HepG2 (cell line): ENCODE results near the gene CSNK2A1. TPM values are rescaled to one million over a fixed set of nuclear protein-coding genes. Genes with fewer than 3 reads are reported as not detected.

Source experiments
- ATF1 ChIP-seq: IDR thresholded peaks from 2 replicates; pipeline ENCODE4 v1.6.1; 2016; ENCODE audit warnings: mild to moderate bottlenecking, control low read depth
- ATM ChIP-seq: fragments of 450-650 bp; IDR thresholded peaks from 2 replicates; pipeline ENCODE4 v1.7.1; 2017; ENCODE audit warnings: mild to moderate bottlenecking, borderline replicate concordance
- ATRX ChIP-seq: sonication (generic); formaldehyde crosslinking; IDR thresholded peaks from 2 replicates; pipeline ENCODE4 v1.4.0; 2020; ENCODE audit warnings: missing genetic modification reagents, borderline replicate concordance
- CC2D1A ChIP-seq: sonication (generic); formaldehyde crosslinking; IDR thresholded peaks from 2 replicates; pipeline ENCODE4 v1.8.1; 2023; ENCODE audit warnings: mild to moderate bottlenecking, missing genetic modification reagents
- DNMT1 ChIP-seq: sonication (generic); formaldehyde crosslinking; IDR thresholded peaks from 2 replicates; pipeline ENCODE4 v1.5.1; 2020; ENCODE audit warnings: mild to moderate bottlenecking, missing genetic modification reagents
- FOXK2 ChIP-seq: fragments of 450-650 bp; IDR thresholded peaks from 2 replicates; pipeline ENCODE4 v1.6.1; 2016
- HCFC1 ChIP-seq: fragments of 150-350 bp; IDR thresholded peaks from 2 replicates; pipeline ENCODE4 v1.6.1; 2014; ENCODE audit warnings: low read depth, low read length
- HDAC1 ChIP-seq: sonication (generic); formaldehyde crosslinking; IDR thresholded peaks from 2 replicates; pipeline ENCODE4 v1.5.1; 2020; ENCODE audit warnings: mild to moderate bottlenecking, missing genetic modification reagents
- HHEX ChIP-seq: IDR thresholded peaks from 2 replicates; pipeline ENCODE4 v1.6.1; 2016; ENCODE audit warnings: control low read depth
- KAT7 ChIP-seq: IDR thresholded peaks from 2 replicates; pipeline ENCODE4 v1.6.1; 2018; ENCODE audit warnings: borderline replicate concordance, missing compliant biosample characterization
- MAX ChIP-seq: IDR thresholded peaks from 2 replicates; pipeline ENCODE4 v1.6.1; 2012; ENCODE audit warnings: inconsistent platforms
- NRL ChIP-seq: sonication (generic); formaldehyde crosslinking; IDR thresholded peaks from 2 replicates; pipeline ENCODE4 v1.5.0; 2020; ENCODE audit warnings: missing genetic modification reagents, mild to moderate bottlenecking, moderate library complexity, borderline replicate concordance
- PLRG1 ChIP-seq: fragments of 450-650 bp; conservative IDR thresholded peaks from 2 replicates; pipeline ENCODE4 v1.6.1; 2016
- RBFOX2 ChIP-seq: fragments of 200-400 bp; formaldehyde crosslinking; IDR thresholded peaks from 2 replicates; pipeline ENCODE4 v1.6.1; 2017; ENCODE audit warnings: low read depth, mild to moderate bottlenecking, low read length
- RCOR2 ChIP-seq: IDR thresholded peaks from 2 replicates; pipeline ENCODE4 v1.6.1; 2016; ENCODE audit warnings: missing biosample characterization, missing genetic modification reagents
- RFXAP ChIP-seq: sonication (generic); formaldehyde crosslinking; IDR thresholded peaks from 2 replicates; pipeline ENCODE4 v1.4.0; 2020; ENCODE audit warnings: missing genetic modification reagents, borderline replicate concordance
- SMARCE1 ChIP-seq: fragments of 450-650 bp; IDR thresholded peaks from 2 replicates; pipeline ENCODE4 v1.6.1; 2017; ENCODE audit warnings: borderline replicate concordance
- SNRNP70 ChIP-seq: fragments of 200-400 bp; formaldehyde crosslinking; IDR thresholded peaks from 2 replicates; pipeline ENCODE4 v1.6.1; 2017; ENCODE audit warnings: mild to moderate bottlenecking, low read depth, low read length, moderate library complexity
- SRF ChIP-seq: IDR thresholded peaks from 2 replicates; pipeline ENCODE4 v1.6.1; 2011; ENCODE audit warnings: mild to moderate bottlenecking, low read depth, low read length, moderate library complexity
- YEATS4 ChIP-seq: sonication (generic); formaldehyde crosslinking; IDR thresholded peaks from 2 replicates; pipeline ENCODE4 v1.4.0; 2020; ENCODE audit warnings: missing genetic modification reagents, borderline replicate concordance
- ZBTB49 ChIP-seq: sonication (generic); formaldehyde crosslinking; IDR thresholded peaks from 2 replicates; pipeline ENCODE4 v1.4.0; 2020; ENCODE audit warnings: missing genetic modification reagents, borderline replicate concordance
- ZFP36L2 ChIP-seq: sonication (generic); formaldehyde crosslinking; IDR thresholded peaks from 2 replicates; pipeline ENCODE4 v1.4.0; 2020; ENCODE audit warnings: missing genetic modification reagents
- ZNF124 ChIP-seq: sonication (generic); formaldehyde crosslinking; IDR thresholded peaks from 2 replicates; pipeline ENCODE4 v1.4.0; 2020; ENCODE audit warnings: missing genetic modification reagents
- ZNF331 ChIP-seq: sonication (generic); formaldehyde crosslinking; IDR thresholded peaks from 2 replicates; pipeline ENCODE4 v1.4.0; 2020; ENCODE audit warnings: missing genetic modification reagents
- ZNF333 ChIP-seq: sonication (generic); formaldehyde crosslinking; IDR thresholded peaks from 2 replicates; pipeline ENCODE4 v1.4.0; 2020; ENCODE audit warnings: mild to moderate bottlenecking, missing genetic modification reagents, borderline replicate concordance
- ZNF335 ChIP-seq: sonication (generic); formaldehyde crosslinking; IDR thresholded peaks from 2 replicates; pipeline ENCODE4 v1.4.0; 2020; ENCODE audit warnings: missing genetic modification reagents
- ZNF709 ChIP-seq: sonication (generic); formaldehyde crosslinking; IDR thresholded peaks from 2 replicates; pipeline ENCODE4 v1.5.0; 2020; ENCODE audit warnings: mild to moderate bottlenecking, missing genetic modification reagents
- ZSCAN20 ChIP-seq: sonication (generic); formaldehyde crosslinking; IDR thresholded peaks from 2 replicates; pipeline ENCODE4 v1.4.0; 2020; ENCODE audit warnings: missing genetic modification reagents, mild to moderate bottlenecking, borderline replicate concordance
- polyA plus RNA-seq, 8 experiments: library from polyadenylated mRNA; depleted of rRNA in 3 of 8; stranded (reverse) in 7 of 8; unstranded in 1 of 8; fragments of >200 nt; fragmentation: Illumina TruSeq in 4 of 8; extraction: Trizol in 4 of 8; gene quantifications; 2 replicates each; pipeline versions ENCODE4 v1.2.1 to v1.2.3, GENCODE V29; 2011 to 2016; ENCODE audit warnings: low read depth in 4 of 8, missing spikeins in 1 of 8, mixed read lengths in 1 of 8; ENCODE audit not compliant: insufficient read depth in 1 of 8
- total RNA-seq, 5 experiments: library from RNA; depleted of rRNA; stranded (reverse); fragments of >200 nt; fragmentation: Illumina TruSeq; extraction: Trizol; gene quantifications; 2 replicates each; pipeline ENCODE4 v1.2.3, GENCODE V29; 2016; ENCODE audit warnings: low read depth in 1 of 5
- TF ChIP-seq, protein P1 (sequence below): sonication (generic); formaldehyde crosslinking; IDR thresholded peaks from 2 replicates; pipeline ENCODE4 v1.4.0; 2020; ENCODE audit warnings: missing genetic modification reagents
- TF ChIP-seq, protein P2 (sequence below): sonication (generic); formaldehyde crosslinking; IDR thresholded peaks from 2 replicates; pipeline ENCODE4 v1.4.0; 2020; ENCODE audit warnings: missing genetic modification reagents

Gene CSNK2A1
- total and polyA plus RNA-seq, 2 of the 13 experiments (the other 11 are each of a cell fraction or from before 2014, with no cell fraction given): 153 to 231 TPM

DNA sequence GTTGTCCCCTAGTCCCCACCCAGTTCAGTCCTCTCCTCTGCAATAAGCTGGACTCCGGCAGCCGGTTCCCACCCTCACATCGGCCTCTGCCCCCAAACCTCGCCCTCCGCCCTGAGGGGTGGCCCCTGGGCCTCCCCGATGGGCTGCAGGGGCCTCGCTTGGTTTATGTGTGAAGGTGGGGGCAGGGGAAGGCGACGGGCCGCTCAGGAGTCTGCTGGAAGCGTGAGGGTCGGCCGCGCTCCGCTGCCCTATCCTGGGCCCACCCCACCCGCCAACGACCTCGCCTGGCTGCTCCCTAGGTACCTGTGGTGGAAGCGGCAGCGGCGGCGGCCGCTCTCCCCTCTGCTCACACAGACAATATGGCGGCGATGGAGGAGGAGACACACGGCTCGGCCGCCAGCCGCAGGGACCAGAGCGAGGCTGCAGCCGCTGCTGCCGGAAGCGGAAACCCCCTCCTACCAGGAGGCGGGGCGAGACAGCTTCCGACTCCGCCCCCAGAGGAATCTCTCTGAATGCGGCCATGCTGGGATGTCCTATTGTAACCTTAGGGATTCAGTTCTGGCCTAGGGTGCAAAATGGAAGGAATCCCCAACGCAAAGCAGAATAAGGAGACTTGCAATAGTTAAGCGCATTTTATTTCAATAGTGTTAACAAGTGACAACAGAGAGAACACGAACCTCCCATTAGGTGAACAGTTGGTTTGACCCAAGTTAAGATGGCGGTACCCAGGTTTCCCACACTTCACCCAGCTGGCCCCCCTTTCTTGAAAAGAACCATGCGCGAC, at the start of gene CSNK2A1 (continued):
- TF ChIP-seq SMARCE1 (no peak), ZNF333 (CRISPR knock-in tag) (peak; percentile 84), ZFP36L2 (no peak; the same call in 1 of the 2 replicates), ZNF124 (no peak; the same call in 1 of the 2 replicates), ZSCAN20 (peak; percentile 48; the same call in 1 of the 2 replicates), NRL (CRISPR knock-in tag) (peak; percentile 97), RCOR2 (CRISPR knock-in tag) (peak; percentile 31; the same call in 1 of the 2 replicates), ZNF331 (CRISPR knock-in tag) (peak; percentile 84; the same call in 1 of the 2 replicates), RBFOX2 (peak; percentile 100), YEATS4 (CRISPR knock-in tag) (peak; percentile 99), ATRX (no peak), ATF1 (CRISPR knock-in tag) (no peak), ATM (no peak), SNRNP70 (no peak), SRF (0 out of 2 replicates have a peak, but pooled peaks have one; percentile 26), DNMT1 (CRISPR knock-in tag) (peak; percentile 65; the same call in 1 of the 2 replicates), HCFC1 (peak; percentile 56; the same call in 1 of the 2 replicates), ZNF709 (CRISPR knock-in tag) (peak; percentile 85), CC2D1A (CRISPR knock-in tag) (no peak), HDAC1 (CRISPR knock-in tag) (peak; percentile 66), PLRG1 (no peak), MAX (peak; percentile 87), FOXK2 (peak; percentile 98), ZNF335 (CRISPR knock-in tag) (peak; percentile 79; the same call in 1 of the 2 replicates), KAT7 (CRISPR knock-in tag) (peak; percentile 82; the same call in 1 of the 2 replicates), HHEX (CRISPR knock-in tag) (no peak), RFXAP (peak; percentile 91; the same call in 1 of the 2 replicates), ZBTB49 (no peak)
- TF ChIP-seq, protein P1, sequence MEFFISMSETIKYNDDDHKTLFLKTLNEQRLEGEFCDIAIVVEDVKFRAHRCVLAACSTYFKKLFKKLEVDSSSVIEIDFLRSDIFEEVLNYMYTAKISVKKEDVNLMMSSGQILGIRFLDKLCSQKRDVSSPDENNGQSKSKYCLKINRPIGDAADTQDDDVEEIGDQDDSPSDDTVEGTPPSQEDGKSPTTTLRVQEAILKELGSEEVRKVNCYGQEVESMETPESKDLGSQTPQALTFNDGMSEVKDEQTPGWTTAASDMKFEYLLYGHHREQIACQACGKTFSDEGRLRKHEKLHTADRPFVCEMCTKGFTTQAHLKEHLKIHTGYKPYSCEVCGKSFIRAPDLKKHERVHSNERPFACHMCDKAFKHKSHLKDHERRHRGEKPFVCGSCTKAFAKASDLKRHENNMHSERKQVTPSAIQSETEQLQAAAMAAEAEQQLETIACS (CRISPR knock-in tag): peak; percentile 24; the same call in 1 of the 2 replicates
- TF ChIP-seq, protein P2, sequence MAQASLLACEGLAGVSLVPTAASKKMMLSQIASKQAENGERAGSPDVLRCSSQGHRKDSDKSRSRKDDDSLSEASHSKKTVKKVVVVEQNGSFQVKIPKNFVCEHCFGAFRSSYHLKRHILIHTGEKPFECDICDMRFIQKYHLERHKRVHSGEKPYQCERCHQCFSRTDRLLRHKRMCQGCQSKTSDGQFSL (CRISPR knock-in tag): peak; percentile 90
